SH-SY5Y (cell line): Measurements from ENCODE around the gene FGG.

Experiments used
- GATA2 ChIP-seq: IDR thresholded peaks from 2 replicates; pipeline ENCODE4 v1.6.1; 2011; ENCODE audit warnings: mild to moderate bottlenecking, low read depth, low read length
- GATA3 ChIP-seq: IDR thresholded peaks from 2 replicates; pipeline ENCODE4 v1.6.1; 2011; ENCODE audit warnings: low read depth, mild to moderate bottlenecking, low read length, moderate library complexity

- TF ChIP-seq GATA2 (no peak), GATA3 (no peak)
These were observed 623 bp downstream of the FGG start for GRCh38 chr4:154611833-154612232.
